ENCODE results near the gene FAAH2. TPM values are rescaled to one million over a fixed set of nuclear protein-coding genes. Genes with fewer than 3 reads are reported as not detected.
"Not testable (repeated sequence)": the region's sequence is repeated elsewhere in the genome, so short reads cannot be mapped to it uniquely, and the experiment has no call there.

FAAH2 gene
- total RNA-seq, 1 donor from 2014 or later, result not detected

- H3K27ac ChIP-seq, result no peak overlapping the region
- TF ChIP-seq CTCF (IDR thresholded peaks at IDR 0.05), result no peak
- no peaks in the 10 kb centered on the region for H3K9me3 ChIP-seq
- no peaks in the 10 kb centered on the region for H3K4me1 ChIP-seq
- no peaks in the 10 kb centered on the region for H3K27me3 ChIP-seq
- no peak overlapping the region for H3K4me3 ChIP-seq
- intact Hi-C loops (cut with DNase I), result loop anchor here (10.0 kb wide), 1 partner anchor 70 kb away; no protein-coding TSS in a partner anchor
- DNase-seq (ENCODE audit: low spot score in 2 of 2), result no peak
- H3K36me3 ChIP-seq, result no peaks in the 10 kb centered on the region
These were observed 8.5 kb downstream of the FAAH2 start for GRCh38 chrX:57294961-57295360.

GRCh38 chrX:57295679-57296078 lies 9.2 kb downstream of the FAAH2 start:
- not testable (repeated sequence) for DNase-seq (ENCODE audit: low spot score in 2 of 2); H3K4me1 ChIP-seq; H3K27me3 ChIP-seq; H3K27ac ChIP-seq; H3K36me3 ChIP-seq; H3K4me3 ChIP-seq; H3K9me3 ChIP-seq
- intact Hi-C loops (cut with DNase I), result loop anchor here (10.0 kb wide), 1 partner anchor 69 kb away; no protein-coding TSS in a partner anchor

GRCh38 chrX:57313583-57314215 lies 27.2 kb downstream of the FAAH2 start:
- DNase-seq (ENCODE audit: low spot score in 2 of 2), result no peak
- peaks cover 0 to 11% of the 10 kb centered on the region in 2 donors for H3K9me3 ChIP-seq
- H3K4me3 ChIP-seq, result no peak overlapping the region
- no peak for TF ChIP-seq CTCF (IDR thresholded peaks at IDR 0.05)
- no peak overlapping the region for H3K27ac ChIP-seq
- intact Hi-C loops (cut with DNase I), result no loop called here
- no peaks in the 10 kb centered on the region for H3K27me3 ChIP-seq
- no peaks in the 10 kb centered on the region for H3K4me1 ChIP-seq
- no peaks in the 10 kb centered on the region for H3K36me3 ChIP-seq

GRCh38 chrX:57329008-57329407 lies 42.5 kb downstream of the FAAH2 start:
- intact Hi-C loops (cut with DNase I), result no loop called here
- H3K27me3 ChIP-seq, result no peaks in the 10 kb centered on the region
- H3K4me3 ChIP-seq, result no peak overlapping the region
- no peak for TF ChIP-seq CTCF (IDR thresholded peaks at IDR 0.05)
- H3K36me3 ChIP-seq, result no peaks in the 10 kb centered on the region
- no peaks in the 10 kb centered on the region for H3K9me3 ChIP-seq
- DNase-seq (ENCODE audit: low spot score in 2 of 2), result no peak
- no peak overlapping the region for H3K27ac ChIP-seq
- no peaks in the 10 kb centered on the region for H3K4me1 ChIP-seq

- intact Hi-C loops (cut with DNase I), result not testable (repeated sequence)
These were observed 49.3 kb downstream of the FAAH2 start for GRCh38 chrX:57335790-57336189.

GRCh38 chrX:57353472-57354132 lies 67.1 kb downstream of the FAAH2 start:
- no peaks in the 10 kb centered on the region for H3K4me1 ChIP-seq
- no peaks in the 10 kb centered on the region for H3K27me3 ChIP-seq
- no peaks in the 10 kb centered on the region for H3K36me3 ChIP-seq
- no peak overlapping the region for H3K27ac ChIP-seq
- no peak for TF ChIP-seq CTCF (IDR thresholded peaks at IDR 0.05)
- no peaks in the 10 kb centered on the region for H3K9me3 ChIP-seq
- no peak overlapping the region for H3K4me3 ChIP-seq
- intact Hi-C loops (cut with DNase I), result no loop called here
- no peak for DNase-seq (ENCODE audit: low spot score in 2 of 2)

More at GRCh38 chrX:57335790-57336189, 49.3 kb downstream of the FAAH2 start:
- not testable (repeated sequence) for H3K27ac ChIP-seq; H3K4me1 ChIP-seq; H3K4me3 ChIP-seq; H3K9me3 ChIP-seq; H3K27me3 ChIP-seq; DNase-seq (ENCODE audit: low spot score in 2 of 2); H3K36me3 ChIP-seq

All from ascending aorta (tissue), 2 donors.